Measurements from ENCODE around the gene BRI3.

DNA sequence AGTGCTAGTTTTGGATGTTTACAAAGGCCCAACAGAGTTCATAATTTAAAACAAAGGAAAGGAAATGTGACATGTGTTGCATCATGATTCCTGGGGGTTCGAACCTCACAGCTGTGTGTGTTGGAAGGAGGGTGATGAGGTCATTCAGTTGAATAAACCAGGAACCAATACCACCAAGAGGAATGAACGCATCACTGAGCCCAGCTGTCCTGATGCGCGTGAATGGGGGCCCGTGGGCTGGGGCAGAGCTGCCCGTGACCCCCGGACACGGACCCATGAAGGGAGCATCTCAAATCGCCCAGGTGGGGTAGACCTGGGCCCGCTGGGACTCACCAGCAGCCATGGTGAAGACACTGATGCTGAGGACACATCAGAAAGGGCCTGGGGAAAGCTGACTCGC, 33.0 kb downstream of the BRI3 start:
- TF ChIP-seq, protein P1, sequence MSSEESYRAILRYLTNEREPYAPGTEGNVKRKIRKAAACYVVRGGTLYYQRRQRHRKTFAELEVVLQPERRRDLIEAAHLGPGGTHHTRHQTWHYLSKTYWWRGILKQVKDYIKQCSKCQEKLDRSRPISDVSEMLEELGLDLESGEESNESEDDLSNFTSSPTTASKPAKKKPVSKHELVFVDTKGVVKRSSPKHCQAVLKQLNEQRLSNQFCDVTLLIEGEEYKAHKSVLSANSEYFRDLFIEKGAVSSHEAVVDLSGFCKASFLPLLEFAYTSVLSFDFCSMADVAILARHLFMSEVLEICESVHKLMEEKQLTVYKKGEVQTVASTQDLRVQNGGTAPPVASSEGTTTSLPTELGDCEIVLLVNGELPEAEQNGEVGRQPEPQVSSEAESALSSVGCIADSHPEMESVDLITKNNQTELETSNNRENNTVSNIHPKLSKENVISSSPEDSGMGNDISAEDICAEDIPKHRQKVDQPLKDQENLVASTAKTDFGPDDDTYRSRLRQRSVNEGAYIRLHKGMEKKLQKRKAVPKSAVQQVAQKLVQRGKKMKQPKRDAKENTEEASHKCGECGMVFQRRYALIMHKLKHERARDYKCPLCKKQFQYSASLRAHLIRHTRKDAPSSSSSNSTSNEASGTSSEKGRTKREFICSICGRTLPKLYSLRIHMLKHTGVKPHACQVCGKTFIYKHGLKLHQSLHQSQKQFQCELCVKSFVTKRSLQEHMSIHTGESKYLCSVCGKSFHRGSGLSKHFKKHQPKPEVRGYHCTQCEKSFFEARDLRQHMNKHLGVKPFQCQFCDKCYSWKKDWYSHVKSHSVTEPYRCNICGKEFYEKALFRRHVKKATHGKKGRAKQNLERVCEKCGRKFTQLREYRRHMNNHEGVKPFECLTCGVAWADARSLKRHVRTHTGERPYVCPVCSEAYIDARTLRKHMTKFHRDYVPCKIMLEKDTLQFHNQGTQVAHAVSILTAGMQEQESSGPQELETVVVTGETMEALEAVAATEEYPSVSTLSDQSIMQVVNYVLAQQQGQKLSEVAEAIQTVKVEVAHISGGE (CRISPR knock-in tag; IDR thresholded peaks at IDR 0.05) = no peak
- no peak for TF ChIP-seq TARDBP (IDR thresholded peaks at IDR 0.05; ENCODE audit: borderline replicate concordance)
- TF ChIP-seq EZH2 (IDR thresholded peaks at IDR 0.05; ENCODE audit: borderline replicate concordance, control insufficient read depth, low read depth, low read length) = no peak
- TF ChIP-seq, protein P2, sequence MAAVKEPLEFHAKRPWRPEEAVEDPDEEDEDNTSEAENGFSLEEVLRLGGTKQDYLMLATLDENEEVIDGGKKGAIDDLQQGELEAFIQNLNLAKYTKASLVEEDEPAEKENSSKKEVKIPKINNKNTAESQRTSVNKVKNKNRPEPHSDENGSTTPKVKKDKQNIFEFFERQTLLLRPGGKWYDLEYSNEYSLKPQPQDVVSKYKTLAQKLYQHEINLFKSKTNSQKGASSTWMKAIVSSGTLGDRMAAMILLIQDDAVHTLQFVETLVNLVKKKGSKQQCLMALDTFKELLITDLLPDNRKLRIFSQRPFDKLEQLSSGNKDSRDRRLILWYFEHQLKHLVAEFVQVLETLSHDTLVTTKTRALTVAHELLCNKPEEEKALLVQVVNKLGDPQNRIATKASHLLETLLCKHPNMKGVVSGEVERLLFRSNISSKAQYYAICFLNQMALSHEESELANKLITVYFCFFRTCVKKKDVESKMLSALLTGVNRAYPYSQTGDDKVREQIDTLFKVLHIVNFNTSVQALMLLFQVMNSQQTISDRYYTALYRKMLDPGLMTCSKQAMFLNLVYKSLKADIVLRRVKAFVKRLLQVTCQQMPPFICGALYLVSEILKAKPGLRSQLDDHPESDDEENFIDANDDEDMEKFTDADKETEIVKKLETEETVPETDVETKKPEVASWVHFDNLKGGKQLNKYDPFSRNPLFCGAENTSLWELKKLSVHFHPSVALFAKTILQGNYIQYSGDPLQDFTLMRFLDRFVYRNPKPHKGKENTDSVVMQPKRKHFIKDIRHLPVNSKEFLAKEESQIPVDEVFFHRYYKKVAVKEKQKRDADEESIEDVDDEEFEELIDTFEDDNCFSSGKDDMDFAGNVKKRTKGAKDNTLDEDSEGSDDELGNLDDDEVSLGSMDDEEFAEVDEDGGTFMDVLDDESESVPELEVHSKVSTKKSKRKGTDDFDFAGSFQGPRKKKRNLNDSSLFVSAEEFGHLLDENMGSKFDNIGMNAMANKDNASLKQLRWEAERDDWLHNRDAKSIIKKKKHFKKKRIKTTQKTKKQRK (IDR thresholded peaks at IDR 0.05; ENCODE audit: low read depth, low read length) = no peak
- no peak for TF ChIP-seq TAF1 (IDR thresholded peaks at IDR 0.05; ENCODE audit: borderline replicate concordance, low read depth, low read length)
- TF ChIP-seq CHD2 (IDR thresholded peaks at IDR 0.05; ENCODE audit: borderline replicate concordance, low read depth, low read length) = no peak
- TF ChIP-seq, protein P3, sequence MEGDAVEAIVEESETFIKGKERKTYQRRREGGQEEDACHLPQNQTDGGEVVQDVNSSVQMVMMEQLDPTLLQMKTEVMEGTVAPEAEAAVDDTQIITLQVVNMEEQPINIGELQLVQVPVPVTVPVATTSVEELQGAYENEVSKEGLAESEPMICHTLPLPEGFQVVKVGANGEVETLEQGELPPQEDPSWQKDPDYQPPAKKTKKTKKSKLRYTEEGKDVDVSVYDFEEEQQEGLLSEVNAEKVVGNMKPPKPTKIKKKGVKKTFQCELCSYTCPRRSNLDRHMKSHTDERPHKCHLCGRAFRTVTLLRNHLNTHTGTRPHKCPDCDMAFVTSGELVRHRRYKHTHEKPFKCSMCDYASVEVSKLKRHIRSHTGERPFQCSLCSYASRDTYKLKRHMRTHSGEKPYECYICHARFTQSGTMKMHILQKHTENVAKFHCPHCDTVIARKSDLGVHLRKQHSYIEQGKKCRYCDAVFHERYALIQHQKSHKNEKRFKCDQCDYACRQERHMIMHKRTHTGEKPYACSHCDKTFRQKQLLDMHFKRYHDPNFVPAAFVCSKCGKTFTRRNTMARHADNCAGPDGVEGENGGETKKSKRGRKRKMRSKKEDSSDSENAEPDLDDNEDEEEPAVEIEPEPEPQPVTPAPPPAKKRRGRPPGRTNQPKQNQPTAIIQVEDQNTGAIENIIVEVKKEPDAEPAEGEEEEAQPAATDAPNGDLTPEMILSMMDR (IDR thresholded peaks at IDR 0.05 in 2 of 3, conservative IDR thresholded peaks at IDR 0.05 in 1 of 3; ENCODE audit: control insufficient read depth in 2 of 3, extremely low read depth in 1 of 3, insufficient read depth in 1 of 3, low read depth in 3 of 3, low read length in 3 of 3) = no peak
- no peak for TF ChIP-seq POLR2AphosphoS5 (IDR thresholded peaks at IDR 0.05; ENCODE audit: low read length)
- no peak for TF ChIP-seq NR2F1 (conservative IDR thresholded peaks at IDR 0.05)

All from GM12878 (cell line).